ENCODE measurements around the gene PTOV1. TPM values are rescaled to one million over a fixed set of nuclear protein-coding genes. Genes with fewer than 3 reads are reported as not detected.

Gene PTOV1
- total and polyA plus RNA-seq, 10 of the 15 experiments (the other 5 are each of a cell fraction or from before 2014, with no cell fraction given) = 3.2 to 83.5 (median 22.3) TPM

GRCh38 chr19:49805822-49806619 lies 44.9 kb upstream of the PTOV1 start:
- no TSS peak for BruUV-seq (replicated peaks)

More at GRCh38 chr19:49805822-49806619, 44.9 kb upstream of the PTOV1 start:
- ATAC-seq (no peak), DNase-seq (ENCODE audit: low read depth, low spot score) (no peak), FAIRE-seq (no peak)
- Histone ChIP-seq H3K79me2 (ENCODE audit: control insufficient read depth, insufficient read depth, low read length) (no peaks in the 10 kb centered on the region), H3K36me3 (ENCODE audit: control insufficient read depth in 2 of 2, insufficient read depth in 2 of 2, low read length in 1 of 2) (peaks cover 9 to 10% of the 10 kb centered on the region in 2 experiments; a peak in 3 of 4 replicates), H2AFZ (ENCODE audit: control insufficient read depth, low read depth, low read length) (no peak overlapping the region), H3K27ac (ENCODE audit: control insufficient read depth, insufficient read depth) (no peak overlapping the region), H3K4me3 (no peak overlapping the region), H3K9me3 (replicated peaks; ENCODE audit: control insufficient read depth, insufficient read depth, low read length) (no peaks in the 10 kb centered on the region), H3K4me1 (ENCODE audit: control insufficient read depth, insufficient read depth, low read length) (0 out of 2 replicates have a peak, but pooled peaks cover 3% of the 10 kb centered on the region), H3K4me2 (ENCODE audit: control insufficient read depth, insufficient read depth) (no peak overlapping the region), H4K20me1 (ENCODE audit: control insufficient read depth, insufficient read depth) (no peaks in the 10 kb centered on the region), H3K9ac (ENCODE audit: control insufficient read depth, insufficient read depth, low read length) (no peak overlapping the region), H3K27me3 (replicated peaks in 1 of 2; ENCODE audit: control insufficient read depth in 2 of 2, insufficient read depth in 2 of 2, low read length in 1 of 2) (no peaks in the 10 kb centered on the region)
- in situ Hi-C loops (cut with MboI) = no loop called here
- intact Hi-C loops (cut with micrococcal nuclease; ENCODE audit: unreplicated experiment) = loop anchor here (5.0 kb wide), 1 partner anchor 39 kb away; the partner anchor contains the start of gene AP2A1
- TF ChIP-seq EP300 (IDR thresholded peaks at IDR 0.05; ENCODE audit: borderline replicate concordance in 1 of 2, control insufficient read depth in 1 of 2, low read depth in 2 of 2, low read length in 2 of 2) (no peak), GATAD2B (conservative IDR thresholded peaks at IDR 0.05; ENCODE audit: low read depth) (no peak), E2F4 (IDR thresholded peaks at IDR 0.05; ENCODE audit: low read depth, low read length) (no peak), YBX1 (IDR thresholded peaks at IDR 0.05) (no peak), HSF1 (IDR thresholded peaks at IDR 0.05; ENCODE audit: low read depth, low read length) (no peak), MAX (IDR thresholded peaks at IDR 0.05; ENCODE audit: low read depth, low read length) (no peak), NR2C2 (IDR thresholded peaks at IDR 0.05; ENCODE audit: borderline replicate concordance, control insufficient read depth, insufficient read length, low read depth) (no peak), EED (IDR thresholded peaks at IDR 0.05; ENCODE audit: low read depth) (no peak), RBBP5 (conservative IDR thresholded peaks at IDR 0.05) (no peak), ZZZ3 (IDR thresholded peaks at IDR 0.05; ENCODE audit: control insufficient read depth, insufficient read length, low read depth) (no peak), TBL1XR1 (IDR thresholded peaks at IDR 0.05; ENCODE audit: low read depth, low read length) (no peak)
- RAD21 ChIA-PET (ENCODE audit: unreplicated experiment) = no interaction called here
- POLR2A ChIA-PET = interaction anchor here (0.5 kb wide), 1 partner anchor 13 kb away, joined by 3 read pairs; no protein-coding TSS in a partner anchor
- 74% methylated on average over 20 of the region's 20 CpGs for WGBS (ENCODE audit: insufficient coverage, insufficient replicate concordance, low lambda C conversion rate, missing lambda C conversion rate)
- CTCF ChIA-PET = interaction anchor here (1.4 kb wide), 1 partner anchor 59 kb away, joined by 3 read pairs; no protein-coding TSS in a partner anchor
- SMC1A ChIA-PET (ENCODE audit: uncharacterized antibody, unreplicated experiment) = no interaction called here

All from GM12878 (cell line).